SKM-1 (cell line): ENCODE data around the gene DAPK1.

Source experiments
- DNase-seq: peaks from one replicate; lab custom pipeline; 2025; ENCODE audit not compliant: unreplicated experiment; lab: John Stamatoyannopoulos, UW

DAPK1 gene

GRCh38 chr9:87587864-87588263, 90.2 kb downstream of the DAPK1 start:
- DNase-seq, result no peak

- no peak for DNase-seq
Observed at GRCh38 chr9:87588339-87588738, 90.7 kb downstream of the DAPK1 start.

GRCh38 chr9:87590996-87591395, 93.3 kb downstream of the DAPK1 start:
- DNase-seq, result no peak

GRCh38 chr9:87592554-87593358, 95.1 kb downstream of the DAPK1 start:
- no peak for DNase-seq

GRCh38 chr9:87593359-87593980, 95.8 kb downstream of the DAPK1 start:
- DNase-seq, result peak; percentile 5

GRCh38 chr9:87594194-87594593, 96.5 kb downstream of the DAPK1 start:
- DNase-seq, result no peak

- no peak for DNase-seq
Observed at GRCh38 chr9:87594662-87595061, 97.0 kb downstream of the DAPK1 start.

GRCh38 chr9:87595610-87596009, 97.9 kb downstream of the DAPK1 start:
- DNase-seq, result no peak

GRCh38 chr9:87596862-87597261, 99.2 kb downstream of the DAPK1 start:
- no peak for DNase-seq

GRCh38 chr9:87597710-87598443, 100.2 kb downstream of the DAPK1 start:
- DNase-seq, result no peak

- DNase-seq, result no peak
Observed at GRCh38 chr9:87599901-87600610, 102.4 kb downstream of the DAPK1 start.

GRCh38 chr9:87601176-87601575, 103.5 kb downstream of the DAPK1 start:
- peak; percentile 76 for DNase-seq

- DNase-seq, result no peak
Observed at GRCh38 chr9:87601595-87601994, 103.9 kb downstream of the DAPK1 start.

GRCh38 chr9:87602933-87603643, 105.4 kb downstream of the DAPK1 start:
- DNase-seq, result no peak

GRCh38 chr9:87603854-87604490, 106.3 kb downstream of the DAPK1 start:
- no peak for DNase-seq

GRCh38 chr9:87604886-87605588, 107.4 kb downstream of the DAPK1 start:
- no peak for DNase-seq

- no peak for DNase-seq
Observed at GRCh38 chr9:87605676-87606075, 108.0 kb downstream of the DAPK1 start.

- DNase-seq, result no peak
Observed at GRCh38 chr9:87606841-87607521, 109.3 kb downstream of the DAPK1 start.

GRCh38 chr9:87607859-87608258, 110.2 kb downstream of the DAPK1 start:
- DNase-seq, result peak; percentile 2
